Ishikawa (cell line): Measurements from ENCODE around the gene MYMX.

Source experiments
- CEBPB ChIP-seq: IDR thresholded peaks from 2 replicates; pipeline ENCODE4 v1.6.1; 2012
- CREB1 ChIP-seq: IDR thresholded peaks from 2 replicates; pipeline ENCODE4 v1.6.1; 2012; ENCODE audit warnings: low read depth
- EGR1 ChIP-seq: IDR thresholded peaks from 2 replicates; pipeline ENCODE4 v1.6.1; 2012
- EP300 ChIP-seq: IDR thresholded peaks from 2 replicates; pipeline ENCODE4 v1.6.1; 2012; ENCODE audit warnings: borderline replicate concordance
- FOXM1 ChIP-seq: IDR thresholded peaks from 2 replicates; pipeline ENCODE4 v1.6.1; 2012; ENCODE audit warnings: low read depth, borderline replicate concordance
- MAX ChIP-seq: IDR thresholded peaks from 2 replicates; pipeline ENCODE4 v1.6.1; 2012
- NFIC ChIP-seq: IDR thresholded peaks from 2 replicates; pipeline ENCODE4 v1.6.1; 2012
- RAD21 ChIP-seq: IDR thresholded peaks from 2 replicates; pipeline ENCODE4 v1.6.1; 2012; ENCODE audit warnings: low read depth
- REST ChIP-seq: IDR thresholded peaks from 2 replicates; pipeline ENCODE4 v1.6.1; 2012; ENCODE audit warnings: low read depth, mild to moderate bottlenecking
- TAF1 ChIP-seq: IDR thresholded peaks from 2 replicates; pipeline ENCODE4 v1.6.1; 2012; ENCODE audit warnings: low read depth, mild to moderate bottlenecking
- TCF12 ChIP-seq: IDR thresholded peaks from 2 replicates; pipeline ENCODE4 v1.6.1; 2012; ENCODE audit warnings: low read depth
- TEAD4 ChIP-seq: IDR thresholded peaks from 2 replicates; pipeline ENCODE4 v1.6.1; 2012
- USF1 ChIP-seq: IDR thresholded peaks from 2 replicates; pipeline ENCODE4 v1.6.1; 2012
- YY1 ChIP-seq: IDR thresholded peaks from 2 replicates; pipeline ENCODE4 v1.6.1; 2012; ENCODE audit warnings: low read depth
- ZBTB7A ChIP-seq: IDR thresholded peaks from 2 replicates; pipeline ENCODE4 v1.6.1; 2012; ENCODE audit warnings: low read depth

MYMX gene

DNA sequence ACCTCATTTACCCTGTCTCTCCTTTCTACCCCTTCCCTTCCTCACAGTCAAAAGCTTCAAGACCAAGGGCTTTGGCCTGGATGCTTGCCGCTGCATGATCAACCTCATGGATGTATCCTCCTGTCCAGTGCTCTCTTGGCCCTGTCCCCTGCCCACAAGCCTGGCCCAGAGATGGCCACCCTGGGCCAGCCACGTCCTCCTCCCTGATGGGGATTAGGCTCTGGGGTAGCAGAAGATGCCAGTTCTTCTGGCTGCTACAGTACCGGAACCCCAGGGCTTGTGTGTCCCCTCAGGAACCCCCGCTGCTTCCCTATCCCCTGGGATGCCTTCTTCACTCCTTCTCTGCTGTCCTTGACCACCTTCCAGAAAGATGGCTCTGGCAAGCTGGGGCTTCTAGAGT is 35.8 kb upstream of the MYMX start:
- no peak for TF ChIP-seq EP300
- TF ChIP-seq NFIC: no peak
- no peak for TF ChIP-seq ZBTB7A
- TF ChIP-seq USF1: no peak
- TF ChIP-seq TAF1: no peak
- TF ChIP-seq CREB1: no peak
- TF ChIP-seq EGR1: no peak
- no peak for TF ChIP-seq TCF12
- no peak for TF ChIP-seq CEBPB
- TF ChIP-seq REST: no peak
- no peak for TF ChIP-seq FOXM1
- no peak for TF ChIP-seq MAX

DNA sequence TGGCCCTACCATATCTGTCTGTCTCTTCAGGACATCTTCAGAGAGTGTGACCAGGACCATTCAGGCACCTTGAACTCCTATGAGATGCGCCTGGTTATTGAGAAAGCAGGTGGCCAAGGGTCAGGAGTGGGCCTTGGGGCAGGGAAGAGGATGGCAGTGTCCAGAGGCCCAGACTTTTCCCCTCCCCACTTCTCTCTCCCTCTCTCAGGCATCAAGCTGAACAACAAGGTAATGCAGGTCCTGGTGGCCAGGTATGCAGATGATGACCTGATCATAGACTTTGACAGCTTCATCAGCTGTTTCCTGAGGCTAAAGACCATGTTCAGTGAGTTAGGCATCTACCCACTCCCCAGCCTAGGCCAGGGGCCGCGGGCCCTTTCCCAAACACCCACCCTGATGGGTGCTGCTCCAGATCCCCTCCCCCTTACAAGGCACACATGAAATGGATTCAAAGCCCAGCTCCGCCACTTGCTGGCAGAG is 33.8 kb upstream of the MYMX start:
- TF ChIP-seq REST: no peak
- no peak for TF ChIP-seq TEAD4
- no peak for TF ChIP-seq TAF1
- no peak for TF ChIP-seq CREB1
- no peak for TF ChIP-seq YY1
- no peak for TF ChIP-seq RAD21
- no peak for TF ChIP-seq MAX
- no peak for TF ChIP-seq CEBPB
- no peak for TF ChIP-seq EGR1
- TF ChIP-seq NFIC: no peak
- no peak for TF ChIP-seq USF1
- no peak for TF ChIP-seq ZBTB7A
- no peak for TF ChIP-seq FOXM1
- TF ChIP-seq EP300: no peak
- TF ChIP-seq TCF12: no peak

DNA sequence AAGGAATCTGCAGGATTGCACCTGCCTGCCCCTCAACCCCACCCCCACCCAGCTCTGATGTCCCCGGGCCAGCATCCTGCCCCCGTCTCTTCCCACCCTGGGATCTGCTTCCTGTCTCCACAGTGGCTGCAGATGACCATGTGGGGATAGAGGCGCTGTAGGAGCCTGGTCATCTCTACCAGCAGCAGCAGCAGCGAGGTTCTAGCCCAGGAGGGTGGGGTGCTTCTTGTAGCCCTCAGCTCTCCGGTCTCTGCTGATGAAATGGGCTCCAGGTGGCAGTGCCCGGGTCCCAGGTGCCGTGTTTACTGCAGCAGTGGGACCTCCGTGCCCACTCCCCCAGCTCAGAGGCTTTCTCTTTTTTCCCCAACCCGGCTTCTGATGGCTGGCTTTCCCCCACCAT is 32.9 kb upstream of the MYMX start:
- no peak for TF ChIP-seq USF1
- TF ChIP-seq FOXM1: no peak
- TF ChIP-seq NFIC: no peak
- no peak for TF ChIP-seq RAD21
- TF ChIP-seq EGR1: no peak
- no peak for TF ChIP-seq YY1

DNA sequence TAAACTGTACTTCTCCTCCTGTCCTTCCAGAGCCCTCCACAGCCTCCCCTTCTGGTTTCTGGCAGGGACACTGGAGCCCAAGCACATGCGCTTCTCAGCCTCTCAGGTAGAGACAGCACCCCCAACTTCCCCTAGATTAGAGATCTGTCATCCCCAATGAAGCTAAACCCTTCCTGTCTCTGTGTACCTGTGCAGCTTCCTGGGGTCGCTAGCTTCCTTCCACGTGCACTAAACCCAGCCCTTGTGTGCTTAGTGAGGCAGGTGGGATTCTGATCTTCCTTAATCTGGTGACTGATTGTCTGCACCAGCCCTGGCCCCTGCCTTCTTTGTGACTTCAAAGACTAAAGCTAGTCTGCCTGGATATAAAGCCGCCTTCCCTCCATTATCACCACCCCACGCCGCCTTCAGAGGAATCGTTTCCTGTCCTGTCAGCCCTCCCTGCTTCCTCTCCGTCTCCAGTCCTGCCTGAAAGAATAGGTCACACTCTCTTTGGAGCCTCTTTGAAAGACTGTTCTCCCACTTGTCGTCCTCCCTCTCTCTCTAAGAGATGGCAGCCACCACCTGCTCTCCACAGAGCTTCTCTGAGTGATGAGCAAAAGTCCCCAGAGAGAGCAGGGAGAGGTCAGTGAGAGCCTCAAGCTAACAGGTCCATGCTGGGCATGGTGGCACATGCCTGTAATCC is 30.6 kb upstream of the MYMX start:
- no peak for TF ChIP-seq CEBPB
- no peak for TF ChIP-seq EGR1
- TF ChIP-seq ZBTB7A: no peak
- no peak for TF ChIP-seq USF1
- TF ChIP-seq TCF12: no peak
- no peak for TF ChIP-seq CREB1
- TF ChIP-seq EP300: no peak
- TF ChIP-seq FOXM1: no peak
- TF ChIP-seq NFIC: no peak

DNA sequence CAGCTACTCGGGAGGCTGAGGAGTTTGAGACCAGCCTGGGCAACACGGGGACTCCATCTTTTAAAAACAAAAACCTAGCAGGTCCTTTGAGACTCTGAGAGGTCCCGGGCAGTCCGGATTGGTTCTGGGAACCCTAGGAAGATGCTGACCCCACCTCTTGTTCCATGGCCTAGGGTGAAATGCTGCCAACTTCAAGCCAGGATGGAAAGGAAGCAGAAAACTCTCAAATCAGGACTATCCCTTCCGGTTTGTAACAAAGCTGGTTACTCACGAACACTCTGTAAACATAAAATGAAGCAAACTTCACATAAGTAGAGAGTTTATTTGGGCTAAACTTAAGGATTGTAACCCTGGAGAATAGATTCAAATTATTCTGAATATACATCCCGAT is 30.1 kb upstream of the MYMX start:
- TF ChIP-seq REST (no peak), EGR1 (no peak), YY1 (no peak), USF1 (no peak), TAF1 (no peak), FOXM1 (no peak), TCF12 (no peak), RAD21 (no peak), ZBTB7A (no peak), CREB1 (no peak), TEAD4 (no peak), CEBPB (no peak), NFIC (no peak), MAX (no peak), EP300 (no peak)
